Stimulated activated CD8-positive, alpha-beta memory T cell treated with anti-CD3 and anti-CD28 coated beads, Interleukin-2, amount 100 ng/mL, for 1 hour (primary cell): ENCODE data around the gene REST.
"Not testable (repeated sequence)": the region's sequence is repeated elsewhere in the genome, so short reads cannot be mapped to it uniquely, and the experiment has no call there.

Experiments
- DNase-seq, 2 donors: peaks; one replicate each; pipeline ENCODE4 v3.0.0-alpha.2; 2020; ENCODE audit warnings: low read depth in 2 of 2

The REST gene

DNA sequence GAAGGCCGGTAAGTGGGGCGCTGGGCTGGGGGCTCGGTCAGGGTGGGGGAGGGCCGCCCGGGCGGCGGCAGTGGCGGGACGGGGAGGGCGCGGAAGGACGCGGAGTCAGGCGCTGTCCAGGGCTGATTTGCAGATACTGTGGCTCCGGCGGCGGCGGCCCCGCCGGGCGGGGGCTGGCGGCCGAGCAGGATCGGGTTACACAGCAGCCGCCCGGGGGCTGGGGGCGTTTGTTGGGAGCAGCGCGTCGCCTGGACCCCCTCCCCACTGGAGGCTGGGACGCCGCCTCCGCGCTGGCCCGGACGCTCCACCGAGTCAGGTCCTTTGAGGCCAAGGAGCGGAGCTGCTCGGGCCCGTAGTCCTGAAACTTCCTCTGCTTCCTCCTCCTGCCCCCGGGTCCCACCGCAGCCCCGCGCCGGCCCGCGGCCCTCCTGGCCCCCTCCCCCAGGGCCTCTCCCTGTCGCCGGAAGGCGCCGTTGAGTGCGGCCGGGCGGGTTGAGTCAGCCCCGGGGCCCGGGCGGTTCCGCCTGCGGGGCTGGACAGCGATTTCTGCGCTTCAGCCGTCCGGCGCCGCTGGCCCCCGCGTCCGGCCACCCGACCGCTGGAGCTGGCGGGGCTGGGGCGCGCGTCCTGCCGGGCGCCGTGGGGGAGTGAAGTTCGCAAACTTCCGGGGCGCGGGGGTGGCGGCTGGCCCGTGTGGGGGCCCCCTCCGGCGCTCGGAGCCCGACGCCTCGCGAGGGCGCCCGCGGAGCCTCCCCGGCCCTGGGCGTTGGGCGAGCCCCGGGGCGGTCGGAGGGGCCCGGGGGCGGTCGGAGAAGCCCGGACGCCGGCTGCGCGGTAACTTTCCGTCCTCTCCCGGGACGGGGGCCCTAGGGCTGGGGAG is 746 bp downstream of the REST start:
- DNase-seq: peak; percentile 35 to 47

DNA sequence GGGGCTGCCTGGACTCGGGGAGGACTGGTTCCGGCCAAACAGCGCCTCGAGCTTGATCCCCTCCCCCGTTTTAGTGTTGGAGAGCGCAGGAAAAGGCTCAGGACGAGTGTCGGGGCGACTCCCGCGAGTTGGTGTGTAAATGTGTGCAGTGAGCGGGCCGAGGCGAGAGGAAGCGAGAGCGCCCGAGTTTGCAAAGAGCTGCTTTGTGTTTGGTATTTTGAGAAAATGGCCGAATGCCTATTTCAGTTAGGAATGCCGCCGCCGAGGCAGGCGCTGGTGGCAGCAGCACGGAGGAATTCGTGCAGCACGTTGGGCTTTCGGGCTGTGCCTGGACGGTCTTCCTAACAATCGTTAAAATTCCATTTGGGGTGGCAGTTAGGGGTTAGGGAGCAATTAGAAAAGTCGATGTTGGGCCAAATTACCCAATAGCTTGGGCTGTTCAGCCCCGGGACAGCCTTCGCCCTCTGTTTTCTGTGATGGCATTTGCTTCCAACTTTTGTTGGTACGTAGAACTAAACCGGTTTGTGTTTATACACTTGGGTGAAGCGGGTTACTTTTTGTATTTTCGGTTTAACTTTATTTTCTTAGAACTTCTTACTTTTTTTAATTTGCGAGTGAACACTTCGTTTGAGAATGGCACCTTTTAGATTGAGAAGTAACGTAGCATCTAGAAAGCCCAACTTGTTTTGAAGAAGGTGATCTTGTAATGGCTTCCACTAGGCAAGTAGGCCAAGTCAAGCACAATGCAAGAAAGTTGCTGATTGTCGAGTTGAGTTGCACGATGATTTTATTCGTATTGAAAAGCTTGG is 1.6 kb downstream of the REST start:
- DNase-seq: peak in 1 of 2 donors; percentile 23

GRCh38 chr4:56910172-56910967 is 2.7 kb downstream of the REST start:
- no peak for DNase-seq

GRCh38 chr4:56914336-56914735 is 6.6 kb downstream of the REST start:
- DNase-seq: no peak

DNA sequence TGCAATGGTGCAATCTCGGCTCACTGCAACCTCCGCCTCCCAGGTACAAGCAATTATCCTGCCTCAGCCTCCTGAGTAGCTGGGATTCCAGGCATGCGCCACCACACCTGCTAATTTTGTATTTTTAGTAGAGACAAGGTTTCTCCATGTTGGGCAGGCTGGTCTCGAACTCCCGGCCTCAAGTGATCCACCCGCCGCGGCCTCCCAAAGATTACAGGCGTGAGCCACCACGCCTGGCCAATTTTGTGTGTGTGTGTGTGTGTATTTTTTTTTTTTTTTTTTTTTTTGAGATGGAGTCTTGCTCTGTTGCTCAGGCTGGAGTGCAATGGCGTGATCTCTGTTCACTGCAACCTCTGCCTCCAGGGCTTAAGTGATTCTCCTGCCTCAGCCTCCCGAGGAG is 7.3 kb downstream of the REST start:
- DNase-seq: not testable (repeated sequence)

- DNase-seq: no peak
These were observed 19.5 kb downstream of the REST start for GRCh38 chr4:56927196-56927595.

GRCh38 chr4:56930638-56931037 is 22.9 kb downstream of the REST start:
- no peak for DNase-seq

DNA sequence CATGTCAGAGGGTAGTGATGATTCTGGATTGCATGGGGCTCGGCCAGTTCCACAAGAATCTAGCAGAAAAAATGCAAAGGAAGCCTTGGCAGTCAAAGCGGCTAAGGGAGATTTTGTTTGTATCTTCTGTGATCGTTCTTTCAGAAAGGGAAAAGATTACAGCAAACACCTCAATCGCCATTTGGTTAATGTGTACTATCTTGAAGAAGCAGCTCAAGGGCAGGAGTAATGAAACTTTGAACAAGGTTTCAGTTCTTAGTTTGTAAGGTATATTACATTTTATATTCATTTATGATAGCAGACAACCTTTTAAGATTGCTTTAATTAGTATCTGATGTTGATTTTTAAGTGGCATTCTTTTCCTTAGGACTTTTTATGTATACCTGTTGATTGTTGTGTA is 24.2 kb downstream of the REST start:
- no peak for DNase-seq

GRCh38 chr4:56937262-56937661 is 29.6 kb downstream of the REST start:
- no peak for DNase-seq

- DNase-seq: not testable (repeated sequence)
These were observed 32.1 kb downstream of the REST start for GRCh38 chr4:56939826-56940225.

DNA sequence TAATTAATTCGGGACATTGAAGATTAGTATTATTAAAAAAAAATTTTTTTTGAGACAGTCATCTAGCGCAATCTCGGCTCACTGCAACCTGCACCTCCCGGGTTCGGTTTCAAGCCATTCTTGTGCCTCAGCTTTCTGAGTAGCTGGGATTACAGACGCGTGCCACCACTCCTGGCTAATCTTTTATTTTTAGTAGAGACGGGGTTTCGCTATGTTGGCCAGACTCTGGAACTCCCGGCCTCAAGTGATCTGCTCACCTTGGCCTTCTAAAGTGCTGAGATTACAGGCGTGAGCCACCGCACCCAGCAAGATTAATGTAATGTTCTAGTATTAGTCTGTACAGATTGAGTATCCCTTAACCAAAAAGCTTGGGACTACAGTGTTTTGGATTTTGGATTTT is 32.7 kb downstream of the REST start:
- no peak for DNase-seq

- DNase-seq: no peak
These were observed 33.3 kb downstream of the REST start for GRCh38 chr4:56940971-56941370.

- no peak for DNase-seq
These were observed 33.7 kb downstream of the REST start for GRCh38 chr4:56941403-56941802.

DNA sequence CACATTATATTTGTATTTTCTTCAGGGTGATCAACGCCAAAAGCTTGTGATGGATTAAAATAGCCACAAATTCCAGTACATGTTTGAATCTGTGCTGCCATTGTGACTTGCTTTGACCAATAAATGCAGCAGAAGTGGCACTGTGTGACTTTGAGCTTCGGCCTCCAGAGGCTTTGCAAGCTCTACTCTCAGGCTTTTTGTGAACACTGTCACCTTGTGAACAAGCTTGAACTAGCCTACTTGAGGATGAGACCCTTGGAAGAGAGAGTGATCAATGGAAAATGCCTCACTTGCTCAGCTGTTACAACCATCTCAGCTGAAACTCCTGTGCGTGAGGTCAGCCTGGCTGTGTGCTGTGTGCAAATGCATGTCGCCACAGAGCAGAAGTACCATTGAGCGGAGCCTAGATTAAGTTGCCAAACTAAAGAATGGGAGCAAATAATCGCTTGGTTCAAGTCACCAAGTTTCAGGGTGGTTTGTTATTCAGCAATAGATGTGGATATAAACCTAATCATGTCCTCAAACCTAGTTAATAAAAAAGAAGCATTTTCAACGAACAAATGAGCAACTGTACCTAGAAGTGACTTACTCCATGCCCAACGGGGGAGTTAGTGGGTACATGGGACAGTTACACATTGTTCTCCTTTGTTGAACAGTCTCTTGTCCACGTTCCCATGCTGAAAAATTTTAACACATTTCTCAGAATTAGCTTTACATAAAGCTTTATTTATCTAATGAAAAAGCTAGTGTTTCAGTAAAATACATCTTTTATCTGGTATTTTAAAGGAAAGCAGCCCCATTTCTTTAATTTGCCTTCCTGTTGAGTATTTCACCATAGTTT is 46.2 kb downstream of the REST start:
- DNase-seq: no peak

DNA sequence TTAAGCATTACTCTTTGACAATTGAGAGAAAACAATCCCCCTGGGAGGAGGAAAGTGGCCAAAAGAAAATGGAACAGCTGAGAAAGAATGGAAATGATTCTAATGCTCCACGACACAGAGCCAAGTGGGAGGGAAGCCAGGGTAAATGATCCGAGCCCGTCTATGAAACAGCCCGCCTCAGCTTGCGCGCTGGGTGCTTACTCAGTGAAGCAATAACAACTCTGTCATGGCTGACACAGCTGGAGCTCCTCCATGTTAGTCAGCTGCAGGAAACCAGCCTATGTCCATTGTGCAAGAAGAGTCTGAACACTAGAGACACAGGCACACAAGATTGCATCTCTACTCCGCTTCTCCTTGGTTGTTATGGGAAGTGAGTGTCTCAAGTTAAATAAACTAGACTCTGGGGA is 50.4 kb downstream of the REST start:
- DNase-seq: no peak

- DNase-seq: no peak
These were observed 51.4 kb downstream of the REST start for GRCh38 chr4:56959100-56959499.

GRCh38 chr4:56961107-56961500 is 53.4 kb downstream of the REST start:
- DNase-seq: no peak

- no peak for DNase-seq
These were observed 63.7 kb downstream of the REST start for GRCh38 chr4:56971383-56971782.

DNA sequence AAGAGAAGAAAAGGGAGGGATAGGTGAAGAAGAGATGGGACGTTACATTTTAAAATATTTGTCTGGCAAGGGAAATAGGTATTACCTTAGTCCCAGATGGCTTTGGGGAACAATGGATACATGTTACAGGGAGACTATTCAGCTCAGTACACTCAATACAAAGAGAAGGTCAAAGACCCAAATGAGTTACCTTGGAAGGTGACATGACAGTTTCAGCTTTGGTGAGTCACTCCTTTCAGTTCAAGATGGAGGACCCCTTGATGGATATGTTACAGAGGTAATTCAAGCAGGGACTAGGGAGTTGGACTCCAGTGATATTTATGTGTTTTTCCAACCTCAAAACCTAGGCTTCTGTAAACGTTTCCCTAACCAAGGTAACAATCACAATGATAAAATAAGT is 64.7 kb downstream of the REST start:
- no peak for DNase-seq

DNA sequence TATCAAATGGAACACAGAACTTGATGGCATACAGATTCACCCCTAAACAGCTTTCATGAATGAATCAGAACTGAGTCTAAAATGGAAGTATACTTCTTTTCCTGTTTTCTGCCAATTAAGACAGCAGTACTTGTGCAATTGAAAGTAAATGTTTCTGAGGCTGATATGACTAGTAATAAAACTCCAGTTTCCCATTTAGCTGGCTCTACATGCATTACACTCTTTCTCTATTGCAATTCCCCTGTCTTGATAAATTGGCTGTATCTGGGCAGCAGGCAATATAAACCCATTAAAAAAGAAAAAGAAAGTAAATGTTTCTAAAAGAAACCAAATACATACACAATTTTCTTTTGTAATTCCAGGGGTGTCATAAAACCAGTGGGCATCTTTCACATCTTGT is 65.1 kb downstream of the REST start:
- DNase-seq: no peak

DNA sequence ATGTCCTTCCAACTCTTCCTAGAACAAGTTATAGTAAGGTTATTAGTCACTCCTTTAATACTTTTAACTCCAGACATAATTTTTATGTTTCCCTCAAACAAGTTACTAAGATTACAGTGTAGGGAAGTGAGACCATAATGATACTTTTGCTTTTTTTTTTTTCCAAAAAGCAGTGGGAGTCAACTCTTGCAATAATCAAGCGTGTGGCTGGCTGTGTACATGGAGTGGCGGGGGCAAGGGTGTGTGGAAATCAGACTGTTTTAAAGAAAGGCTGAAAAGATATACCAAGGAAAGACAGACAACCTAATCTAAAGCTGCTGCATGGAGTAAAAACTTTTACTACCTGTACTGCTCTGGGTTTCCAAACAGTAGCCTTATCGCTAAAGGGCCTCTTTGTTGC is 65.6 kb downstream of the REST start:
- DNase-seq: no peak
